CD1c-positive myeloid dendritic cell (primary cell): ENCODE measurements around the gene HIBADH.

ENCODE experiments used
- DNase-seq: peaks from one replicate; pipeline ENCODE4 v3.0.0-alpha.2; 2016; ENCODE audit errors: extremely low spot score

Gene HIBADH

DNA sequence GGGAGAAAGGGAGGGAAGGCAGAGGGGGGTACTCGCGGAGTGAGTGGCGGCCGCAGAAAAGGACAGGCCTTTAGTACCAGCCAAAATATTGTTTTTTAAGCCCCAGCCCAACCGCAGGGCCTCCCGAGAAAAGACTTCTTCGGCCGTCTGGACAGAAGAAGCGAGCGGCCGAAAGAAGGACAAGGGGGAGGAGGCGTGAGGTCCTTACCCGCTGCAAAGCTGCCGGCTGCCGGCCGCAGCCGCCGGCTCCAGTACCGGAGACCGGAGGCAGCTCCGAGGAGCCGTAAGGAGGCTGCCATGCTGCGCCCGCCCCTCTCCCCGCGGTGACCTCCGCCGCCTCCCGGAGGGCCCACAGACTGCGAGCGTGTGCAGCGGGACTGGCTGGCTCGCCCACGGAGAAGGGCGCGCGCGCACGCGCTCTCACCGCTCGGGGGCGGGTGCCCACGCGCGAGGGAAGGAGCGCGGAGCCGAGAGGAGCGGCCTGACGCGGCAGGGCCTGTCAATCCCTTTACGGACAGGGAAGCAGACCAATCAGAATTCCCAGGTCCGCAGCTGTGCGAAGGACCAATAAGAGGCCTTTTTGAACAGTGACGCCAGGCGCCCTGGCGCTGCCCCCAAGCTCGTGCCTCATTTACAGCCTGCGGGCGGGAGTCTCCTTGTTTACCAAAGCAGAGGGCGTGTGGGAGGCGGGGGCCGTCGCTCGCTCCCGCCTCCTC lies at the start of gene HIBADH:
Gene HIBADH, minus strand, starts transcription at position 394 of the 716 bp plus-strand sequence. Its CDS starts 95 bp downstream, at position 299.
- DNase-seq: peak; percentile 99

DNA sequence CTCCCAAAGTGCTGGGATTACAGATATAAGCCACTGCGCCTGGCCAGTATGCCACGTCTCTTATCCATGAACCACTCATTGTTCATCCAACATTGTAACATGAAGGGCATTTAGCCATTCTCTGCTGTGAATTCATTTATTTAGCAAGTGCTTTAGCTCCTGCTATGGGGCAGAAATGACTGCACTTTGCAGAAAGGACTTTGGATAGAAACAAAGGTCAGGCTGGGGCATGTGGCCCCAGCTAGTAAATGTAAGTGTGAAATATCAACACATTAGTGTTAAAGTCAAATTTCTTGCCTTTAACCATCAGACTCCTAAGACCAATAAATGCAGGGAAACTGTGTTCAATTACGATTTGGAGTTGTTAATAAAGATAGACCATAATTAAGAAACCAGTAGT lies 49.5 kb upstream of the HIBADH start:
- DNase-seq: no peak

DNA sequence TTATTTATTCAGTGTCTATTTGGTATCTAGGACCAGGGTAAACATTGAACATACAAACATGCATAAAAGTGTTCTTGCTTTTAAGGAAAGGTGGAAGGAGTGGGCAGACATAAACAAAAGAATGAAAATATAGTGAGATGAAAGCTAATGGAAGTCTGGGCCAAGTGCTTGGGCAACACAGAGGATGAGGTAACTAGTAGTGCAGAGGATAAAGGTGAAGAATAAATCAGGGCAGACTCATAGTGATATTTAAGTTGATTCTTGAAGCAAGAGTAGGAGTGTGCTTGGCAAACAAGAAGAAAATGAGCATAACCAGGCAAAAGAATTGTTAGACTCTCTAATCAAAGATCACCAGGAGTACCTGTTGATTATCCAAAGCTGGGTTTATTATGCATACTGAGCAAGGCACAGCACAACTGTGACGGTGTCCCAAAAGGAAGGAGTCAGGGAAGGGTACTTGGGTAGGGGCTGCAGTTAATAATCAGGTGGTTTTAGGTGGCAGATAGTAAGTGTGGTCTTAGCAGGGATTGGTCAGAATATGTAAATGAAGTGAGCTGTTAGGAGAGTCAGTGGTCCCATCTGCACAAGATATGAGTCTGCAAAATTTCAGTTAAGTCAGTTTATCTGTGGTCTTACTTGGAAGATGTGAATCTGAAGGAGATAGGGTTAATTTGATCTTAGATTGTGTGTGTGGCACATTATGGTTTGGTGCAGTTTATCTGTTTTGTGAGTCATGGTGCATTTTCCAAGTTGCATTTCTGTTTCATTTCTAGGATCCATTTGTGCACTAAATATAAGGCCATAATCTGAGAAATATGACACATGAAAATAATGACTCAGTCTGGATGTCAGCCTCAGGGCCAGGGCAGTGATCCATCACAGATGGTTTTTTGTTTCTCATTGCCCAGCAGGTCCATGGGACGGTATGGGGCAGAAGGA lies 46.7 kb upstream of the HIBADH start:
- DNase-seq: no peak

DNA sequence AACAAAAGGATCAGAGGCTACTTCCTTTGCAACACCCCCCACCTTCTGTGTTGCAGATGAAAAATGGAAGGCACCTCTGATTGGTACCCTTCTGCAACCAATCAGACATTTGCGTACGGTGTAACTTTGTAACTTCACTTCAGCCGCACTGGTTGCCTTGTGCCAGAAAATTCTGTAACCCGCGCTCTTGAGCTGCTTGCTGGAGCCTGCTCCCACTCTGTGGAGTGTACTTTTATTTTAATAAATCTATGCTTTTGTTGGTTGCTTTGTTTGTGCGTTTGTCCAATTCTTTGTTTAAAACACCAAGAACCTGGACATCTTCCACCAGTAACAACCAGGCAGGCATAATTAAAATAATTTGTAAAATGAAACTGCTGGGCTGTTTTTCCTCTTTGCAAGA lies 45.8 kb upstream of the HIBADH start:
- no peak for DNase-seq

DNA sequence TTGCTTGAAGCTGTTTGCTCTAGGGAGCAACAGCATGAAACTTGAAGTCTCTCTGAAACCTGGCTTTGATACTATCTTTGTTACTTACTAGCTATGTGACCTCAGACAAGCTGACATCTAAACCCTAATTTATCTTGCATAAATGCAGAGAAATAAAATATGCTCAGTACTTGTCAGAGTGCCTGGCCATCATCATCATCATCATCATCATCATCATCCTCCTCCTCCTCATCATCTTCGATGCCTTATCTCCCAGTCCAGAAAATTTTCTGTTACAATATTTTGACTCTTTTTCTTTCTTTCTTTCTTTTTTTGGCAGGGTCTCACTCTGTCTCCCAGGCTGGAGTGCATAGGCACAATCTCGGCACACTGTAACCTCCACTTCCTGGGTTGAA lies 42.5 kb upstream of the HIBADH start:
- DNase-seq: no peak

DNA sequence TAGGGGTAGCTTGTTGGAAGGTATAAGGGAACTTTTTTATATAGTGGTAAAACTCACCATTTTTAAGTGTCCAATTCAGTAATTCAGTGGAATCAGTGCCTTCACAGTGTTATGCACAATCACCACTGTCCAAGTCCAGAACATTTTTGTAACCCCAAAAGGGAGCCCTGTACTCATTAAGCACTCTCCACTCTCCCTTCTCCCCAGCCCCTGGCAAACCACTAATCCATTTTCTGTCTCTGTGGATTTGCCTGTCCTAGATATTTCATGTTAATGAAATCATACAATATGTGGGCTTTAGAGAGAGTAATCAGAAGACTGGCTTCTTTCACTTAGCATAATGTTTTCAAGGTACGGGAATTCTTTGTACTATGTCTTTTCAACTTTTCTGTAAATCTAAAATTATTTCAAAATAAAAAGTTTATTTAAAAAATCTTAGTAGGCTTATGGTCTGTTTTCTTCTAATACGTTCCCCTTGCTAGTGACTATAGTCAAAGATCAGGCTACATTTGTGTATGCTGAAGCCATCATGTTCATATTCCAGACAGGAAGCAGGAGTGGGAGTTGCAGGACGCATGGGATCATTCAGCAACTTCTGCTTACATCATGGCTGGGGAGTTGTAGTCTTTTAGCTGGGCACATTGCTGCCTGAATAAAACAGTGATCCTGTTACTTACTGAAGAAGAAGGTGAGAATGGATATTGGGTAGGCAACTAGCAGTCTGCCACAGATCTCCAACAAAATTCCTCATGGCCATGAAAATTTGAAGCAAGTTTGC lies 41.9 kb upstream of the HIBADH start:
- peak; percentile 41 for DNase-seq

DNA sequence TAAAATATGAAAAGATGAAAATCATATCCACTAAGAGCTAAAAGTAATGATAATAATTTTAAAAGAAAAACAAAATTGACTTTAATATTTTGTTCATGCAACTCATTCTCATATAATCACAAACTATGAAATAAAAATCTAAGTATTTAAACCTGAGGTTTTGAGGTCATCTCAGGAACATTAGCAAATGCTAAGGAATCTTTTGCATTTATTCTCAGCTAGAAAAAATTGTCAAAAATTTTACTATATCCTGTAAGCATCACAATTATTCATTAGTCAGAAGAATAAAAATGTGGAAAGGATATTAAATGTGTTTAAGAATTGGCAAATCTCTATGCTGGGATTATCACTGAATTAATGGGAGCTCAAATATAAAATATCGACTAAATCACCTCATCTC lies 40.5 kb upstream of the HIBADH start:
- no peak for DNase-seq

DNA sequence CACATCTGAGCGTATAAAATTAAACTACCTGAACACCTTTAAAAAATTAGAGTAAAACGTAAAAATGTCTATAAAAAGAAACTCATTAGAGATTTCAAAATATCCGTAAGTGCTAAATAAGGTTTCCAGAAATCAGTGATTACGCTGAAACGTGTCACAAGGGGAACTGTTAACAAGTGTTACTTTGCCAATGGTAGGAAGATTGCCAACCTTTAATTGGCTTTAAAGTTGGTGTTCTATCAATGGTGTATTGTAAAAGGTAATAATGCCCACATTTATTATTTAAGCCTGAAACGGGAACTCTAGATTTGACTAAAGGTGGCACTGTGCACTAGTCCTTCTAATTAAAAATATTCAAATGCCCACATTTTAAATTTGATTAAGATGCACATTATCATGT lies 37.8 kb upstream of the HIBADH start:
- DNase-seq: no peak

DNA sequence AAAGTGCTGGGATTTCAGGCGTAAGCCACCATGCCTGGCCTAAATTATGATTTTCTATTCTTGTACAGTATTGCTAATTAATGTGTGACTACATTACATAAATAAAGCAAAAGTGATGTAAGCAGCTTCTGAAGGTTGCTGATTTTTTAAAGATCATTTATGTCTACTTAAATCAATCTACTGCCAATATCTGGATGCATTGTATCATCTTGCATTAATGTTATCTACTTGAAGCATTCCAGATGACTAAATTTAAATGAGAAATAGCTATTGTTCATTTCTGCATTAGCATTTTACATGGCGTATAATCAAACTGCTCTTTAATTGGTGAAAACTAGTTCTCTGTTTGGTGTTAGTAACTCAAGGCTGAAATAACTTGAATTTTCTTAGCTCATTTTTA lies 37.1 kb upstream of the HIBADH start:
- DNase-seq: no peak

DNA sequence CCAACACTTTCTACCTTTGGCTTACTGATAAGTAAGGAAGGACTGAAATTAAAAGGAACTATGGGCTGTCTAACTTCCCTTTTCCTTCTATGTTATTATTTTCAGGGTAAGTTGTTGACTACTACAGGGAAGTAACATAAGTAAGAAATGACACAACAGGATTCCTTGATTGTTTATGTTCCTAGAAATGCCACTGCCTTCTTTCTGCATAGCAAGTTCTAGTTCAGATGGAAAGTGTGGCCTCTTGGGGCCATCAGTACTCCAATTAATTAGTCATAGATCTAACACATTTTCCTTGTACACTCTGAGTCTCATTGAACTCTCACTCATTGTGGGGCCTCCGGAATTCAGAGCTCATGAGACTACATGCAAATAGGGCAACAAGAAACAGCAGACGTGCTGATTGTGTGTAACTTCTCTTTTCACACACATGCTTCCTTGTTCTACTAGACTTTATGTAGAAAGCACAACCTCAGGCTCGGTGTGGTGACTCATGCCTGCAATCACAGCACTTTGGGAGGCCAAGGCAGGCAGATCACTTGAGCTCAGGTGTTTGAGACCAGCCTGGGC lies 35.3 kb upstream of the HIBADH start:
- DNase-seq: peak; percentile 87

DNA sequence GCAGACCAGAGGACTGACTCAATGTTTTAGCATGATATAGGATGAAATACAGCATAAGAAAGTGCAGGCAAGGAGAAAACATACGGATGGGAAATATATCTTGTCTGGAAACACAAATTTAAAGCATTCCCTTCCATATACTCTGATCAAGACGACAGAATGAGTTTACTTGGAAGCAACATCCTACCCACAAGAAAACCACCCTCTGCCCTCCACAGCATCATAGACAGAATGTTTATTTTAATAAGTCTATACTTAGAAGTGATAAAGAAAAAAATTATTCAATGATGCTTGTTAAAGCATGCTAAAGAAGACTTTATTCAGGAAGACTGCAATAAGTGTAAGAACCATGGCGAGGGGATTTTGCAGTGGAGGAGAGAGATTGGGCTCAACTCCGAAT lies 32.4 kb upstream of the HIBADH start:
- no peak for DNase-seq

DNA sequence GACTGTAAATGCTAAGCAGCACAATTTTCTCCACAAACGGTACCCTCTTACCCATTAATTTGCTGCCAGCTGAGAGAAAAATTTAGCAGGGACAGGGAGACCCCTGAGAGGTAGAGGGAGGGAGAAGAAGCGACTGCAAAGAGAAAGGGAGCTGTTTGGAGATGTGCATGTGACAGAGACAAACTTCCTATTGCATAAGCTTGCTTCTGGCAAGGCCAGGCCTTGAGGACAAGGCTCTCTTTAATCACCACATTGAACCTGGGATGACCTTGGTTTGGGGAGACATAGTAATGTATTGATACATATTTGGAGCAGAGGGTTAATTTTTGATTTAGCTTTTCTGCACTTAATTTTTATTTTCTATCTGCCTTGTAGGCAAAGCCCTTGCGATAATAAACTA lies 31.1 kb upstream of the HIBADH start:
- DNase-seq: peak; percentile 26

DNA sequence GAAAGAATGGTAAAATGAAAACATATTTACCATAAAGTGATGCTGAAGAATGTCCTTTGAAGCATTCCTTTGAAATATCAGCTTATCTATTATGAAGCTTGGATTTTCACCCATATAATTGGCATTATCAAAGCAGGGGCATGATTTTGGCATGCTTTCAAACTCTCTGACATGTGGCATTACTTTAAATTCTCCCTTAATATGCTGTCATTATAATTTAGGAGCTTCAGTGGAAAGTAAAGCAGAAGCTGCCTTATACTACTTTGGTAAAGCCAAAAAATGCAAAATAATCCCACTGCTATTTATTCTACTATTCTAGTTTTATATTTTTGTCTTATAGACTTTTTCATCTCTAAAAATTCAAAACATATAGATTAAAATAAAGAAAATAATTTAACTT lies 28.0 kb upstream of the HIBADH start:
- no peak for DNase-seq

DNA sequence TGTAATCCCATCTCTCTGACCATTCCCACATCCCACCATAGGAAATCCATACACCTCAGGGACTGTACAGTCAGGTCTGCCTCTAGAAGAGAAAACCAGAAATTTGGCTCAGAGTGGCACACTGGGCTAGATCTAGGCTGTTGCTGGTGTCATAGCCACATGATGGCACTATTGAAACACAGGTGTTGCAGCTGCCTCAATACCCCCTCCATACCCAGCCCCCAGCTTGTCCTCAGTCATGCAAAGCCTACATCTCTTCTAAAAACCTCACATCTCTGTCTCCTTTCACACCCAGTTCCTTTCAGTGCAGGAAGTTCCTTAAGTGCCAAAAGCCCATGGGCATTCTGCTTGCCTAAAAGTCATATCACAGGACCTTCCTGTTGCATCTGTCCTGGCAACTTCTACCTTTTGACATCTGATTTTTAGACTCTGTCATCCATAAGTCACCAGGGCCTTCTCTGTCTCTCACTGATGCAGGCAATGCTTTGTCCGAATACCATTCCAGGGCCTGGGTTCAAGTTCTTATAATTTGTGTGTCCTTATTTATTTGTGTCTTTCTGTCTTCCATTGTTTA lies 27.0 kb upstream of the HIBADH start:
- no peak for DNase-seq

DNA sequence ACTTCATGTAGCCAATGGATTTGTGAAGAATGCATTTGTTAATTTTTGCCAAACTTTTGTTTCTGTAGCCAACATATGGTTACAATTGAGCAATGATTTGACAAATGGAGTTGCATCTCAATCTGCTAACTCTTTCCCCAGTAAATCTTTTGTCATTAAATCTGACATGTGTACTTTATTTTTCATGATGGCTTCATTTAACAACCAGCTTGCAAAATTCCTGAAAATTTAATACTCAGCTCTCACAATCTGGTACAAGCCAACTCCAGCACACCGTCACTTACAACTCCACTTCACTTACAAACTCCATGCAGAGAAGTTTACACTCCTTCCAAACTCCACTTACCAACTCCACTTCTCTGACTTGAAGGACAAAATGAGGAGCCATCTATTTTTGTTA lies 26.5 kb upstream of the HIBADH start:
- no peak for DNase-seq

DNA sequence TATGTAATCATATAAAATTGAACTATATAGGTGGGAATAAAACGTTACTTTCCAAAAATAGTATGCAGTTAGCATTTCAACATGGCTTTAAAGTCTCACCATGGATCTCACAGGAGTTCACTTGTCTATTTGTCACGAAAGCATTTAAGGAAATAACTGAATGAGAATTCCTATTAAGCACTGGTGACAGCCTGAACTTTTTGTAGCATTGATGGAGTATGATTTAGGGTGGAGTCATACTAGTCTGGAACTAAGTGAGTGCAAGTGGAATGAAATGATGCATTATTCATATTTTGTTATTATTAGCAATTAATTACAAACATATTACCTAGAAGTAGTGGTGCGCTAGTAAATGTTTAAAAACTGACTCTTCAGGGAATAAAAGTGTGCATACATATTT lies 26.0 kb upstream of the HIBADH start:
- no peak for DNase-seq

DNA sequence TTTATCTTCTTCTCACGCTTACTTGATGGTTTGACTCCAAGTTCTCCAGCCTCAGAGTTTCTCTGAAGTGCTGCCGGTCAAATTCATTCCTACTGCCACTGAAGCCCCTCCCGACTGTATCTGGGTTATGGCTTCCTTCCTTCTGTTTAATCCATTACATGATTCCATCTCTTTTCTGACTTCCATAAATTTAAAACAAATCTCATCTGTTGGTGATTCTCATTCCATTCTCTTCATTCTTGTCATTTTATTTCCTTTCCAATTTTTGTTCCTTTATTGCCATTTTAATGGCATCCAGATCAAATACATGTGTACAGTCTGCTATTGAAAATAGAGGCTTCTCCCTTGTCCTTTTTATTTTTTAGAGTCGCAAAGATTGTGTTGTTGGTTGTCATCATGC lies 25.4 kb upstream of the HIBADH start:
- no peak for DNase-seq

DNA sequence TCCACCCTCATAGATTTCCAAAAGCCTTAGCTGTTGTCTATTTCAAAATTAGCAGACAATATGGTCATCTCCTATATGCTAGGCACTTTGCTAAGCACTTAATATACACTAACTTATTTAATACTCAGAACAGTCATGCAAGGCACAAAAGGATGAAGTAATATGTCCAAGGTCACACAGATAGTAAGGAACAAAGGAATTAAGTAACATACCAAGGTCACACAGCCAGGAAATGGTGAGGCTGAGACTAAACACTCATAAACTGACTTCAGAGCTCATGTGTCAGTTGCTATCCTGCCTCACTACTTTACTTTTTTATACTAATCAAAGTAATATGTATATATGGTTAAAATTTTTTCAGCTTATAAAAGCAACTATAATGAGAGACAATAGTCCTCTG lies 23.6 kb upstream of the HIBADH start:
- DNase-seq: no peak

DNA sequence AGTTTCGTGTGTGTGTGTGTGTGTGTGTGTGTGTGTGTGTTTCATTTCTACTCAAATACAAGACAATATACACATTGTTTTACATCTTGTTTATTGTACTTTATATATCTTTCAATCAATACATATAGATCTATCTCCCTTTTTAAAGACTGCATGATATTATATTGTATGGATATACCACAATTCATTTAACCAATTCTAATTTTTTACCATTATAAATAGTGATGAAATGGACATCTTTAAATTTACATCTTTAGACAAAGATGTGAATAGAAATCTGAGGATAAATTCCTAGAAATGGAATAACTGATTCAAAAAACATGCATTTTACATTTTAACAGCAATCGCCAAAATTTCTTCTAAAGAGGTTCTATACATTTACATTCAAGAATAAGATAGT lies 23.2 kb upstream of the HIBADH start:
- no peak for DNase-seq

DNA sequence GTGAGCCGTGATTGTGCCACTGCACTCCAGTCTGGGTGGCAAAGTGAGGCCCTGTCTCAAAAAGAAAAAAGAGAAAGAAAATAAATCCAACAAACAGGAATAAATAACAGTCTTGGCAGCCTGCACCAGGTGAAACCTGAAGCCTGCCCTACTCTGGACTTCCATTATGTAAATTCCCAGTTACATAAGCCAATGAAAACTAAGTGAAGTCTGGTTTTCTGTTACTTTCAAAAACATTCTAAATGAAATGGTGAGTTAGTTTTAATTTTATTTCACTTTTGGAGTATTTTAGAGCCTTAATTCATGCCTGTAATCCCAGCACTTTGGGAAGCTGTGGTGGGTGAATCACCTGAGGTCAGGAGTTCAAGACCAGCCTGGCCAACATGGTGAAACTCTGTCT lies 22.5 kb upstream of the HIBADH start:
- no peak for DNase-seq

DNA sequence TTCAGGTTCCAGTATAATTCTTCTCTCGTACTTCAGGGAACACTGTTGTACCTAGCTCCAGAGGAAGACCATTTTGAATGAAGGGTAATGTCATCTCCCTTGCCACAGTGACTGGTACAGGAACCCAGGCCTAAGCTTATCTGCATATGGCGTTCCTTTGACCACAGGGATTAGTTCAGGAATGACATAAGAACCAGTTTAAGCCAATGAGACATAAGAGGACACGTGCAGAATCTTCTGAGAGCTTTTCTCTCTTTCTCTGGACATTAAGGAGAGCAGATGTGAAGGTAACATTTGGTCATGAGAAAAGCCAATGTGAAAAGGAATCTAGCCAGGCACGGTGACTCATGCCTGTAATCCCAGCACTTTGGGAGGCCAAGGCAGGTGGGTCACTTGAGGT lies 21.8 kb upstream of the HIBADH start:
- DNase-seq: no peak

DNA sequence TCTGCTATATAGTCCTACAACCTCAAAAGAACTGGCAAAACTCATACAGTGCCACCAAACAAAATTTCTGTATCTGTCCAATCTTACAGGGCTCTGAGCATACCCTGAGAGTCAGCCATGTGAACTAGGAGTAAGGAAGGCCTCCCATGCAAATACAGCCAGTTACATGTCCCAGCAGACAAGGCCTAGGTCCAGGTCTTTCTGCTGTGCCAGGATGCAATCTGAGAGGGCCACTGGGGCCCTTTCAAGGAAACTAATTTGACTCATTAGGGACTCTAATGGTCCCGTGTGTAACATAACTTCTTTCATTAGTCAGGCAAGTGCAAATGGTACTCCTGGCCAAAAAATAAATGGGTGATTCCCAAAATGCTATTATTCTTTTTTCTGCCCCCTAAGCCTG lies 17.9 kb upstream of the HIBADH start:
- no peak for DNase-seq
